Endothelial cell of umbilical vein (primary cell): ENCODE measurements around the gene SERINC1.

Experiments used
- EZH2 ChIP-seq: IDR thresholded peaks from 2 replicates; pipeline ENCODE4 v1.6.1; 2012; ENCODE audit warnings: borderline replicate concordance, low read depth, mild to moderate bottlenecking, moderate library complexity, low read length, inconsistent platforms; ENCODE audit not compliant: severe bottlenecking
- JUN ChIP-seq: IDR thresholded peaks from 2 replicates; pipeline ENCODE4 v1.6.1; 2011; ENCODE audit warnings: borderline replicate concordance, low read depth; ENCODE audit not compliant: insufficient read length, insufficient read depth
- MYC ChIP-seq: IDR thresholded peaks from one replicate; pipeline ENCODE4 v1.6.1; 2011; ENCODE audit warnings: mild to moderate bottlenecking, low read depth, low read length
- POLR2AphosphoS5 ChIP-seq: IDR thresholded peaks from 2 replicates; pipeline ENCODE4 v1.6.1; 2012; ENCODE audit warnings: low read depth, mild to moderate bottlenecking, control low read depth, low read length, moderate library complexity; ENCODE audit not compliant: insufficient read depth
- TF ChIP-seq, protein P1 (sequence below), 2 donors: IDR thresholded peaks; 1 replicate in 1 of 2; 2 replicates in 1 of 2; pipeline ENCODE4 v1.5.1; 2011; ENCODE audit warnings: low read length in 2 of 2, mild to moderate bottlenecking in 2 of 2, moderate library complexity in 2 of 2, control low read depth in 1 of 2, inconsistent platforms in 1 of 2, low read depth in 1 of 2; ENCODE audit not compliant: insufficient read depth in 1 of 2; ENCODE audit errors: extremely low read depth in 1 of 2
- TF ChIP-seq, protein P2 (sequence below): IDR thresholded peaks from 2 replicates; pipeline ENCODE4 v1.6.1; 2011; ENCODE audit not compliant: insufficient read depth, insufficient read length

DNA sequence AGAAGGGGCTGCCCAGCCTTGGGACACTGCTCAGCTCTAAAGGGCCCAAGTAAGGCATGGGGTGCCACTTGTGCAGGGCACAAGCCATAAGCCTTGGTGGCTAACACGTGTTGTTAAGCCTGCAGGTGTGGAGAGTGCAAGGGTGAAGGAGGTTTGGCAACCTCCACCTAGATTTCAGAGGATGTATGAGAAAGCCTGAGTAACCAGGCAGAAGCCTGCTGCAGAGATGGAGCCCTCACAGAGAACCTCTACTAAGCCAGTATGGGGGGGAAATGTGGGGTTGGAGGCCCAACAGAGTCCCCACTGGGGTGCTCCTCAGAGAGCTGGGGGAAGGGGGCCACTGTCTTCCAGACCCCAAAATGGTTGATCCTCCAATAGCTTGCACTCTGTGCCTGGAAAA lies 32.6 kb downstream of the SERINC1 start:
- TF ChIP-seq, protein P1, sequence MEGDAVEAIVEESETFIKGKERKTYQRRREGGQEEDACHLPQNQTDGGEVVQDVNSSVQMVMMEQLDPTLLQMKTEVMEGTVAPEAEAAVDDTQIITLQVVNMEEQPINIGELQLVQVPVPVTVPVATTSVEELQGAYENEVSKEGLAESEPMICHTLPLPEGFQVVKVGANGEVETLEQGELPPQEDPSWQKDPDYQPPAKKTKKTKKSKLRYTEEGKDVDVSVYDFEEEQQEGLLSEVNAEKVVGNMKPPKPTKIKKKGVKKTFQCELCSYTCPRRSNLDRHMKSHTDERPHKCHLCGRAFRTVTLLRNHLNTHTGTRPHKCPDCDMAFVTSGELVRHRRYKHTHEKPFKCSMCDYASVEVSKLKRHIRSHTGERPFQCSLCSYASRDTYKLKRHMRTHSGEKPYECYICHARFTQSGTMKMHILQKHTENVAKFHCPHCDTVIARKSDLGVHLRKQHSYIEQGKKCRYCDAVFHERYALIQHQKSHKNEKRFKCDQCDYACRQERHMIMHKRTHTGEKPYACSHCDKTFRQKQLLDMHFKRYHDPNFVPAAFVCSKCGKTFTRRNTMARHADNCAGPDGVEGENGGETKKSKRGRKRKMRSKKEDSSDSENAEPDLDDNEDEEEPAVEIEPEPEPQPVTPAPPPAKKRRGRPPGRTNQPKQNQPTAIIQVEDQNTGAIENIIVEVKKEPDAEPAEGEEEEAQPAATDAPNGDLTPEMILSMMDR (IDR thresholded peaks at IDR 0.05; ENCODE audit: extremely low read depth in 1 of 2, insufficient read depth in 1 of 2, low read depth in 1 of 2, low read length in 2 of 2), result no peak
- no peak for TF ChIP-seq MYC
- no peak for TF ChIP-seq JUN
- no peak for TF ChIP-seq POLR2AphosphoS5
- no peak for TF ChIP-seq EZH2
- TF ChIP-seq, protein P2, sequence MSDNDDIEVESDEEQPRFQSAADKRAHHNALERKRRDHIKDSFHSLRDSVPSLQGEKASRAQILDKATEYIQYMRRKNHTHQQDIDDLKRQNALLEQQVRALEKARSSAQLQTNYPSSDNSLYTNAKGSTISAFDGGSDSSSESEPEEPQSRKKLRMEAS, result no peak
